Chondrocyte (in vitro differentiated cells): ENCODE measurements around the gene MRPL18. TPM values are rescaled to one million over a fixed set of nuclear protein-coding genes. Genes with fewer than 3 reads are reported as not detected.

Experiments used
- DNase-seq: peaks from one replicate; pipeline ENCODE4 v3.0.0; 2021; ENCODE audit warnings: mixed read lengths, low spot score
- H3K27ac Mint-ChIP-seq: one replicate; pipeline ENCODE4 v1.8.0; 2021; ENCODE audit warnings: mild to moderate bottlenecking, moderate library complexity, mixed read lengths; ENCODE audit not compliant: unreplicated experiment
- H3K27me3 Mint-ChIP-seq: 2 replicates; pipeline ENCODE4 v1.8.0; 2021; ENCODE audit warnings: low read depth, mixed read lengths
- H3K36me3 Mint-ChIP-seq: 2 replicates; pipeline ENCODE4 v1.8.0; 2021; ENCODE audit warnings: low read depth, mixed read lengths
- H3K4me1 Mint-ChIP-seq: 2 replicates; pipeline ENCODE4 v1.8.0; 2021; ENCODE audit warnings: low read depth, mild to moderate bottlenecking, mixed read lengths
- H3K4me3 Mint-ChIP-seq: one replicate; pipeline ENCODE4 v1.8.0; 2021; ENCODE audit warnings: mild to moderate bottlenecking, moderate library complexity, mixed read lengths; ENCODE audit not compliant: unreplicated experiment
- H3K9me3 Mint-ChIP-seq: 2 replicates; pipeline ENCODE4 v1.8.0; 2021; ENCODE audit warnings: low read depth, mixed read lengths
- CTCF ChIP-seq: fragments of 200-600 bp; sonication (generic); IDR thresholded peaks from 2 replicates; pipeline ENCODE4 v1.5.0; 2021; ENCODE audit warnings: antibody characterized with exemption, mild to moderate bottlenecking, moderate library complexity
- total RNA-seq: library from RNA; stranded (reverse); gene quantifications from 3 replicates; pipeline ENCODE4 v1.2.1, GENCODE V29; 2021

MRPL18 gene
- total RNA-seq, 1 donor from 2014 or later: 53.1 TPM

- Mint-ChIP-seq H3K4me1 (peaks cover 14% of the 10 kb centered on the region), H3K36me3 (no peaks in the 10 kb centered on the region), H3K27me3 (peaks cover 2% of the 10 kb centered on the region), H3K27ac (no peak overlapping the region), H3K4me3 (no peak overlapping the region), H3K9me3 (no peaks in the 10 kb centered on the region)
- TF ChIP-seq CTCF: no peak
- DNase-seq: no peak
Observed at GRCh38 chr6:159826004-159826403, 35.7 kb downstream of the MRPL18 start.

- DNase-seq: no peak
- no peaks in the 10 kb centered on the region for H3K36me3 Mint-ChIP-seq
- H3K4me3 Mint-ChIP-seq: no peak overlapping the region
- H3K9me3 Mint-ChIP-seq: no peaks in the 10 kb centered on the region
- no peak for TF ChIP-seq CTCF
- peaks cover 2% of the 10 kb centered on the region for H3K27me3 Mint-ChIP-seq
- peaks cover 14% of the 10 kb centered on the region for H3K4me1 Mint-ChIP-seq
- no peak overlapping the region for H3K27ac Mint-ChIP-seq
Observed at GRCh38 chr6:159826968-159827647, 36.8 kb downstream of the MRPL18 start.

GRCh38 chr6:159828074-159828473 lies 37.8 kb downstream of the MRPL18 start:
- no peak for DNase-seq
- no peaks in the 10 kb centered on the region for H3K27me3 Mint-ChIP-seq

GRCh38 chr6:159829526-159829925 lies 39.3 kb downstream of the MRPL18 start:
- Mint-ChIP-seq H3K4me3 (no peak overlapping the region), H3K4me1 (peaks cover 14% of the 10 kb centered on the region), H3K36me3 (no peaks in the 10 kb centered on the region), H3K27ac (no peak overlapping the region), H3K27me3 (no peaks in the 10 kb centered on the region), H3K9me3 (no peaks in the 10 kb centered on the region)
- no peak for DNase-seq
- no peak for TF ChIP-seq CTCF

More at GRCh38 chr6:159828074-159828473, 37.8 kb downstream of the MRPL18 start:
- no peak for TF ChIP-seq CTCF
- H3K36me3 Mint-ChIP-seq: no peaks in the 10 kb centered on the region
- H3K27ac Mint-ChIP-seq: no peak overlapping the region
- no peaks in the 10 kb centered on the region for H3K9me3 Mint-ChIP-seq
- no peak overlapping the region for H3K4me3 Mint-ChIP-seq
- H3K4me1 Mint-ChIP-seq: peaks cover 14% of the 10 kb centered on the region

- Mint-ChIP-seq H3K27me3 (no peaks in the 10 kb centered on the region), H3K27ac (peak overlapping the region; percentile 73), H3K4me1 (peaks cover 14% of the 10 kb centered on the region), H3K4me3 (no peak overlapping the region), H3K9me3 (no peaks in the 10 kb centered on the region), H3K36me3 (no peaks in the 10 kb centered on the region)
- no peak for DNase-seq
- no peak for TF ChIP-seq CTCF
Observed at GRCh38 chr6:159830501-159831372, 40.5 kb downstream of the MRPL18 start.
